SU-DHL-6 (cell line): Measurements from ENCODE around the gene LSM8.
"Not testable (repeated sequence)": the region's sequence is repeated elsewhere in the genome, so short reads cannot be mapped to it uniquely, and the experiment has no call there.

Source experiments
- H2AFZ ChIP-seq: fragments of 200-600 bp; sonication (generic); 2 replicates; pipeline ENCODE4 v1.6.1; 2014; ENCODE audit warnings: low read depth, mild to moderate bottlenecking, moderate library complexity, mixed read lengths, antibody characterized with exemption, low read length; ENCODE audit not compliant: severe bottlenecking
- H3F3A ChIP-seq: fragments of 200-600 bp; shearing (Covaris generic); 2 replicates; pipeline ENCODE4 v1.6.0; 2016; ENCODE audit warnings: antibody characterized with exemption, mild to moderate bottlenecking; ENCODE audit not compliant: insufficient read depth
- H3K27ac ChIP-seq: fragments of 200-600 bp; sonication (generic); 2 replicates; pipeline ENCODE4 v1.5.1; 2016; ENCODE audit warnings: low read depth, mild to moderate bottlenecking, low read length, moderate library complexity, mixed read lengths
- H3K27me3 ChIP-seq: fragments of 200-600 bp; sonication (generic), shearing (Covaris generic); 2 replicates; pipeline ENCODE4 v1.6.0; 2014; ENCODE audit warnings: mild to moderate bottlenecking, low read length
- H3K36me3 ChIP-seq: fragments of 200-600 bp; sonication (generic); 2 replicates; pipeline ENCODE4 v1.6.1; 2014; ENCODE audit warnings: mild to moderate bottlenecking, low read length, mixed read lengths
- H3K4me2 ChIP-seq: fragments of 300-600, 200-600 bp; shearing (Covaris generic), sonication (generic); 2 replicates; pipeline ENCODE4 v1.6.0; 2014; ENCODE audit warnings: low read length, low read depth, mild to moderate bottlenecking; ENCODE audit not compliant: poor library complexity, severe bottlenecking
- H3K4me3 ChIP-seq: fragments of 200-600 bp; sonication (generic); 2 replicates; pipeline ENCODE4 v1.5.1; 2014; ENCODE audit warnings: antibody characterized with exemption, low read length, mild to moderate bottlenecking, mixed read lengths; ENCODE audit not compliant: insufficient read depth, poor library complexity, severe bottlenecking
- H3K79me2 ChIP-seq: fragments of 200-600 bp; sonication (generic); 2 replicates; pipeline ENCODE4 v1.6.1; 2014; ENCODE audit warnings: mild to moderate bottlenecking, low read length, moderate library complexity; ENCODE audit not compliant: insufficient read depth
- H3K9ac ChIP-seq: fragments of 200-600 bp; sonication (generic); 2 replicates; pipeline ENCODE4 v1.7.0; 2014; ENCODE audit warnings: mild to moderate bottlenecking, low read length
- H3K9me2 ChIP-seq: fragments of 200-600 bp; sonication (generic); replicated peaks from 2 replicates; pipeline ENCODE4 v1.6.1; 2014; ENCODE audit warnings: low read length; ENCODE audit not compliant: insufficient read depth
- H3K9me3 ChIP-seq: fragments of 200-600 bp; sonication (generic); 2 replicates; pipeline ENCODE4 v1.6.1; 2014; ENCODE audit warnings: low read length, mixed read lengths; ENCODE audit not compliant: insufficient read depth
- H4K20me1 ChIP-seq: fragments of 200-600 bp; sonication (generic); 2 replicates; pipeline ENCODE4 v1.6.1; 2014; ENCODE audit warnings: low read depth, mild to moderate bottlenecking, antibody characterized with exemption, low read length, moderate library complexity, mixed read lengths
- EZH2phosphoT487 ChIP-seq: fragments of 200-600 bp; sonication (generic), shearing (Covaris generic); conservative IDR thresholded peaks from 2 replicates; pipeline ENCODE4 v1.6.1; 2018; ENCODE audit warnings: mild to moderate bottlenecking, antibody characterized with exemption, low read length, moderate library complexity, mixed read lengths
- TF ChIP-seq, protein P1 (sequence below): fragments of 200-600 bp; sonication (generic); IDR thresholded peaks from one replicate; pipeline ENCODE4 v1.5.1; 2017; ENCODE audit warnings: antibody characterized with exemption, mild to moderate bottlenecking, low read length, moderate library complexity; ENCODE audit not compliant: insufficient read depth, poor library complexity, severe bottlenecking

Gene LSM8

DNA sequence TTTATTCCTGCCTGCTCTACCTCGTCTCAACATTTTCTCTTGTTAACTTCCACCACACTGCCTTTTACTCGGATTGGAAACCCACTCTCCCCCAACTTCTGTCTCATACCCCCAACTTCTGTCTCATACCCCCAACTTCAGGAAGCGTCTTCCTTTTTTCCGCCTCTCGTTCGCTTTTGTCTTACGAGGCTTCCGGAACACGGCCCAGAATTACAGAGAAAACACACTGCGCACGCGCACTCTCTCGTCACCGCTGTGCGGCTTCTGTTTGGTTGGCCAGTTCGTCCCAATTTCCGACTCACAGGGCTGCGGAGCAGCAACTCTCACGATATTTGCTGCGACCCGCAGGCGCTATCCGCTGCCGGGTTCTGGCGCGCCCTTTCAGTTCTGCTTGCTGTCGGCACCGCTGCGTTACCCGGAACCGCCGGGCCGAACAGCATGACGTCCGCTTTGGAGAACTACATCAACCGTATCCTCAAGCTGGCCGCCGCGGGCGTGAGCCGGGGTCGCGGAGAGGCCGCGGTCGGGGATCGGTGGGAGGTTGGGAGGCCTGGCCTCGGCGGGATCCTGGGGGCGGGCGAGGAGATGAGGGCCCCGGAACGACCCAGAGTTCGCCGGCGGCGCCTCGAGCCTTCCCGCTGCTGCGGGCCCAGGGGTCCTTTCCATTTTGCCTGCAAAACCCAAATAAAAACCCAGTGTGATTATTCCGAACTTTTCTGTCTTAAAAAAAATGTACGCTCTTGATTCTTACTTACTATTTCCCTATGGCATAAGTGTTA, at the start of gene LSM8:
TSS of gene LSM8 (plus strand) at position 379 of the 779 bp plus-strand sequence. CDS start at position 439, 60 bp downstream.
- Histone ChIP-seq H3K4me3 (peak within 1 kb of the TSS; percentile 94), H3K4me2 (peak within 1 kb of the TSS; percentile 98), H2AFZ (no peak within 1 kb of the TSS), H3K27me3 (no peaks in the 10 kb centered on the region), H4K20me1 (peaks cover 35% of the 10 kb centered on the region), H3K9ac (peak within 1 kb of the TSS; percentile 95), H3K36me3 (peaks cover 44% of the 10 kb centered on the region), H3F3A (peaks cover 75% of the 10 kb centered on the region), H3K79me2 (peaks cover 67% of the 10 kb centered on the region), H3K9me3 (no peaks in the 10 kb centered on the region), H3K27ac (peak within 1 kb of the TSS; percentile 97), H3K9me2 (no peaks in the 10 kb centered on the region)
- TF ChIP-seq, protein P1, sequence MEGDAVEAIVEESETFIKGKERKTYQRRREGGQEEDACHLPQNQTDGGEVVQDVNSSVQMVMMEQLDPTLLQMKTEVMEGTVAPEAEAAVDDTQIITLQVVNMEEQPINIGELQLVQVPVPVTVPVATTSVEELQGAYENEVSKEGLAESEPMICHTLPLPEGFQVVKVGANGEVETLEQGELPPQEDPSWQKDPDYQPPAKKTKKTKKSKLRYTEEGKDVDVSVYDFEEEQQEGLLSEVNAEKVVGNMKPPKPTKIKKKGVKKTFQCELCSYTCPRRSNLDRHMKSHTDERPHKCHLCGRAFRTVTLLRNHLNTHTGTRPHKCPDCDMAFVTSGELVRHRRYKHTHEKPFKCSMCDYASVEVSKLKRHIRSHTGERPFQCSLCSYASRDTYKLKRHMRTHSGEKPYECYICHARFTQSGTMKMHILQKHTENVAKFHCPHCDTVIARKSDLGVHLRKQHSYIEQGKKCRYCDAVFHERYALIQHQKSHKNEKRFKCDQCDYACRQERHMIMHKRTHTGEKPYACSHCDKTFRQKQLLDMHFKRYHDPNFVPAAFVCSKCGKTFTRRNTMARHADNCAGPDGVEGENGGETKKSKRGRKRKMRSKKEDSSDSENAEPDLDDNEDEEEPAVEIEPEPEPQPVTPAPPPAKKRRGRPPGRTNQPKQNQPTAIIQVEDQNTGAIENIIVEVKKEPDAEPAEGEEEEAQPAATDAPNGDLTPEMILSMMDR: no peak
- TF ChIP-seq EZH2phosphoT487: no peak

DNA sequence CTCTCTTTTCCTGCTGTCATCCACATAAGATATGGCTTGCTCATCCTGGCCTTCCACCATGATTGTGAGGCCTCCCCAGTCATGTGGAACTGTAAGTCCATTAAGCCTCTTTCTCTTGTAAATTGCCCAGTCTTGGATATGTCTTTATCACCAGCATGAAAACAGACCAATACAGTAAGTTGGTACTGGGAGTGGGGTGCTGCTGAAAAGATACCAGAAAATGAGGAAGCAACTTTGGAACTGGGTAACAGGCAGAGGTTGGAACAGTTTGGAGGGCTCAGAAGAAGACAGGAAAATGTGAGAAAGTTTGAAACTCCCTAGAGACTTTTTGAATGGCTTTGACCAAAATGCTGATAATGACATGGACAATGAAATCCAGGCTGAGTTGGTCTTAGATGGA, 49.5 kb upstream of the LSM8 start:
- H3K4me2 ChIP-seq, H3K9ac ChIP-seq, H3K36me3 ChIP-seq, H3K27me3 ChIP-seq, H2AFZ ChIP-seq, H3K79me2 ChIP-seq, H3K9me2 ChIP-seq, H3K4me3 ChIP-seq, H3K9me3 ChIP-seq, H3K27ac ChIP-seq, H4K20me1 ChIP-seq, H3F3A ChIP-seq: not testable (repeated sequence)

DNA sequence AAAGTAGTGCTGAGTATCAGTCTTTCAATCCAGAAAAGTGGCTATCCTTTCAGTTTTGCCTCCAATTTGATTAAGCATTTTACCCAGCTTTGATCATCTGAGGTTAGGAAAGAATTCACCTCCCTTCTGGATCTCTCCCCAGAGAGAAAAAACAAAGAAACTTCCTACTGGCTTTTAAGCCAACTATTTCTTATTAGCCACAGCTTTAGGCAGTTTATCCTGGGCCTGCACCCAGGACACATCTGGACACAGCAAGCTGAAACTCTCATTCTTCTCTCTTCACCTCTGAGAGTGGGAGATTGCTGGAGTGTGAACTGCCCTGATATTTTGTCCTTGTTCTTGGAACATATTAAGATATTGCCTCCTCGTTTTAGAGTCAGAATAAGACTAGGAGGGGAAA, 43.5 kb upstream of the LSM8 start:
- Histone ChIP-seq H3K27ac (no peak overlapping the region), H3K9me2 (no peaks in the 10 kb centered on the region), H3K9me3 (no peaks in the 10 kb centered on the region), H3K27me3 (no peaks in the 10 kb centered on the region), H3K9ac (no peak overlapping the region), H4K20me1 (no peaks in the 10 kb centered on the region), H2AFZ (no peak overlapping the region), H3K4me2 (no peak overlapping the region), H3F3A (no peaks in the 10 kb centered on the region), H3K4me3 (no peak overlapping the region), H3K36me3 (no peaks in the 10 kb centered on the region), H3K79me2 (no peaks in the 10 kb centered on the region)
- no peak for TF ChIP-seq EZH2phosphoT487
- TF ChIP-seq, protein P1: no peak

DNA sequence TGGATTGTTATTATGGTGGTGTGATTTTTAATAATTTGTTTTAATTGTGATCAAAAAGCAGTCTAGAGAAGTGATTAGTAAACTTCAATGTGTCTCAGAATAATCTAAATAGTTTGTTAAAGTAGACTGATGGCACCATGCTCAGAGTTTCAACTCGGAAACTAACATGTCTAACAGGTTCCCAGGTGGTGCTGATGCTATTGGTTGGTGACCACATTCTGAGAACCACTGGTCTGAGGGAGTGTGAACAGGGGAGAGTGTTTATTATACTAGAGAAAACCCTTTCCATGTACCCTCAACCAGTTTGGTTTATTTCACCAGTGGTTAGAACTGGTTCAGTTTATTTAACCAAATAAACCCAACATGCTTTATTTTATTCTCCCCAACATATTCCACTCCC, 42.0 kb upstream of the LSM8 start:
- TF ChIP-seq EZH2phosphoT487: no peak
- TF ChIP-seq, protein P1: no peak
- Histone ChIP-seq H4K20me1 (no peaks in the 10 kb centered on the region), H2AFZ (no peak overlapping the region), H3K36me3 (no peaks in the 10 kb centered on the region), H3K9ac (no peak overlapping the region), H3K9me2 (no peaks in the 10 kb centered on the region), H3K27ac (no peak overlapping the region), H3K79me2 (no peaks in the 10 kb centered on the region), H3K4me3 (no peak overlapping the region), H3K4me2 (no peak overlapping the region), H3K9me3 (no peaks in the 10 kb centered on the region), H3F3A (no peaks in the 10 kb centered on the region), H3K27me3 (no peaks in the 10 kb centered on the region)
